Brain microvascular endothelial cell (primary cell): ENCODE data around the gene GALNT18.
A peak's percentile ranks its signal among the peaks of the same experiment; 100 is the strongest.

ENCODE experiments used
- DNase-seq: peaks from one replicate; pipeline ENCODE4 v3.0.0-alpha.2; 2020
- H3K27ac ChIP-seq: fragments of 250-450 bp; sonication (Bioruptor Pico); 2 replicates; pipeline ENCODE4 v1.5.1; 2020; ENCODE audit warnings: mild to moderate bottlenecking, moderate library complexity
- H3K27me3 ChIP-seq: fragments of 250-450 bp; sonication (Bioruptor Pico); replicated peaks from 2 replicates; pipeline ENCODE4 v1.5.1; 2020; ENCODE audit warnings: mild to moderate bottlenecking
- H3K36me3 ChIP-seq: fragments of 250-450 bp; sonication (Bioruptor Pico); replicated peaks from 2 replicates; pipeline ENCODE4 v1.5.1; 2020; ENCODE audit warnings: mild to moderate bottlenecking
- H3K4me3 ChIP-seq: 2 replicates; pipeline ENCODE4 v1.5.1; 2011; ENCODE audit warnings: low read depth, mild to moderate bottlenecking, control low read depth, low read length, moderate library complexity
- in situ Hi-C: cut with HindIII; loops from 2 replicates; pipeline ENCODE4 v1.10.0; 2017; ENCODE audit warnings: low sequenced_read_pairs, low pct_ligation_motif_present
- TF ChIP-seq, protein P1 (sequence below): IDR thresholded peaks from 2 replicates; pipeline ENCODE4 v1.5.1; 2011; ENCODE audit warnings: low read depth, mild to moderate bottlenecking, moderate library complexity, low read length, control low read depth, inconsistent platforms; ENCODE audit errors: missing control alignments

The GALNT18 gene

DNA sequence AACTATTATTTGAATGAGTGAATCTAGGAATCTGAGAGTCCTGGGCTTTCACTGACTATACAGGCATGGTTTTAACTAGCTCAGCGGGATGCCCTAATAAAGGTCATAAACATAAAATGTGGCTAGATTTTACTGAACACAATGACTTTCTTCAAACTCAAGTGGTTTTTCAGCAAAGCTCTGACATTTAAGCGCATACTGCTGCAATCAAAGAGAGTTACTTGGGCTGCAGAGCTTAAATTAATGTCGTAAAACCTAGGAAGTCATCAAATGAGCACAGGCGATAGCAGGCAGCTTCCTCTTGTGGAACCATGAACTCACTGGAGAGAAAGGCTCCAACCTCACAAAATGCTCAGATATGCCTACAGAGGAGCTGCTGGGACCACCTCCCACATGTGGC lies 275.5 kb downstream of the GALNT18 start:
- Histone ChIP-seq H3K36me3 (no peaks in the 10 kb centered on the region), H3K27me3 (no peaks in the 10 kb centered on the region), H3K27ac (no peak overlapping the region), H3K4me3 (no peak overlapping the region)
- in situ Hi-C loops = no loop called here
- TF ChIP-seq, protein P1, sequence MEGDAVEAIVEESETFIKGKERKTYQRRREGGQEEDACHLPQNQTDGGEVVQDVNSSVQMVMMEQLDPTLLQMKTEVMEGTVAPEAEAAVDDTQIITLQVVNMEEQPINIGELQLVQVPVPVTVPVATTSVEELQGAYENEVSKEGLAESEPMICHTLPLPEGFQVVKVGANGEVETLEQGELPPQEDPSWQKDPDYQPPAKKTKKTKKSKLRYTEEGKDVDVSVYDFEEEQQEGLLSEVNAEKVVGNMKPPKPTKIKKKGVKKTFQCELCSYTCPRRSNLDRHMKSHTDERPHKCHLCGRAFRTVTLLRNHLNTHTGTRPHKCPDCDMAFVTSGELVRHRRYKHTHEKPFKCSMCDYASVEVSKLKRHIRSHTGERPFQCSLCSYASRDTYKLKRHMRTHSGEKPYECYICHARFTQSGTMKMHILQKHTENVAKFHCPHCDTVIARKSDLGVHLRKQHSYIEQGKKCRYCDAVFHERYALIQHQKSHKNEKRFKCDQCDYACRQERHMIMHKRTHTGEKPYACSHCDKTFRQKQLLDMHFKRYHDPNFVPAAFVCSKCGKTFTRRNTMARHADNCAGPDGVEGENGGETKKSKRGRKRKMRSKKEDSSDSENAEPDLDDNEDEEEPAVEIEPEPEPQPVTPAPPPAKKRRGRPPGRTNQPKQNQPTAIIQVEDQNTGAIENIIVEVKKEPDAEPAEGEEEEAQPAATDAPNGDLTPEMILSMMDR = no peak
- DNase-seq = no peak

DNA sequence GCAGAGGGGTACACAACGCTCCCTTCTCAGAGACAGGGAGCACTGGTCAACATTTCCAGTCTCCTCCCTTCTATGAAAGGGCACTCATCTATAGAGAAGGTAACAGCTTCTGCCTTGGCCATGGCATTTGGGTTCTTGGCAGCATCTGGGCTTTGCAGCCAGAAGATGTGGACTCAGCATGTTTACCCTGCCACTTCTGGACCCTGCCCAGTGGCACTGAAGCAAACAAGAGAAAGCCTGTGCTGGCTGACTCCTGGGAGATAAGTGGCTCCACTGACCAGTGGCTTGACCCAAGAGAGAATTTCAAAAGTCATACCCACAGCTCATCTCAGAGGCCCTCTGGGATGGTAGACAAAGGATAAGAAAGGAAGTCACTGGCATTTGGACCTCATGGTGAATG lies 276.7 kb downstream of the GALNT18 start:
- Histone ChIP-seq H3K4me3 (no peak overlapping the region), H3K27me3 (no peaks in the 10 kb centered on the region), H3K27ac (no peak overlapping the region), H3K36me3 (no peaks in the 10 kb centered on the region)
- in situ Hi-C loops = no loop called here
- TF ChIP-seq, protein P1 = no peak
- DNase-seq = no peak

DNA sequence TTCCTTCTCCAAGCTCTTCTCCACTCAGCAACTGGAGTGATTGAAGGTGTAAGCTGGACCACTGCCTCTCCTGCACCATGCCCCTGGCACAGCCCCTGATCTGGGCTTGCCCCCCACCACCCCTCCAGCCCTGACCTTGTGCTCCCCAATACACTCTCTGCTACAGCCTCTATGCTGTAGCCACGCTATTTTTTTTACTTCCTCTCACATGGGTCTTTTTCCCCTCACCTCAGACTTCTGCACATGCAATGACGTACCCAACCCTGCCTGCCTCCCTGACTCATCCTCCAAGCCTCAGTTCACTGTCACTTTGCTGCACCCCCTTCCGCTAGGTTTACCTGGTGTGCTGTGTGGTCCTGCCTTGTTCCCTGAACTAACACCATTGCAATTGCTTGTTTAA lies 277.8 kb downstream of the GALNT18 start:
- H3K36me3 ChIP-seq = no peaks in the 10 kb centered on the region
- no peak overlapping the region for H3K27ac ChIP-seq
- no peak overlapping the region for H3K4me3 ChIP-seq
- DNase-seq = no peak
- in situ Hi-C loops = no loop called here
- no peaks in the 10 kb centered on the region for H3K27me3 ChIP-seq
- TF ChIP-seq, protein P1 = no peak

DNA sequence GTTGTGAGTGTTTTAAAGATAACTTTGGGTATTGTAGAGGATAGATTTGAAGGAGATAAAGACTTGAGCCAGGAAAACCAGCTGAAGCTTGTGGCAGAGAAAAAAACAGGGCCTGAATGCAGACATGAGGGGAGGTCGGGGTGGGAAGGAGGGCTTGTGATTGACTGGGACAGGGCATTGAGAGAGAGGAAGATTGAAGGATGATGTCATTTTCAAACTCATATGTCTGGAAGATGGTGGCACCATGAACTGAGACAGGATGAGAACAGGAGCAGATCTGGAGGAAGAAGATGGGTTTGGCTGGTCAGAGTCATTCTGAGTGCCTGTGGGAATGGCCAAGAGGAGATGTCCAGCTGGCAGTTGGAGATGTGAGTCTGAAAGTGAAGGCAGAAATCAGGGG lies 283.5 kb downstream of the GALNT18 start:
- H3K27me3 ChIP-seq = peaks cover 6% of the 10 kb centered on the region
- no peak for DNase-seq
- no peak overlapping the region for H3K27ac ChIP-seq
- no peak overlapping the region for H3K4me3 ChIP-seq
- TF ChIP-seq, protein P1 = no peak
- in situ Hi-C loops = no loop called here
- H3K36me3 ChIP-seq = no peaks in the 10 kb centered on the region

DNA sequence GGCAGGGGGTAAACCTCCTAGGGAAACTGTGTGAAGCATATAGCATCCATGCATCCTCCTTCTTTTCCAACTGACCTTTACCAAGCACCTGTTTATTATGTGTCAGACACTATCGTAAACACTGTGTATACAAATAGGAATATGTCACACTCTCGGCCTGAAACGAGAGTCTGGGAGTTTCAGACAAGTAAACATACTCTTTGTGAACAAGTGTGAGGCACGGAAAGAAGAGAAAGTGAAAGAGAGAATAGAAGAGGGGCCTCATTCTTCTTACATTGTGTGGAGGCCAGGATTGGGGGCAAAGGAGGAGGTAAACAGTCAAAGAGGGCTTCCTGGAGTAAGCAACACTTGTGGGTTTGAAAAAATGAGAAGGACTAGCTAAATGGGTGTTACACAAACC lies 285.1 kb downstream of the GALNT18 start:
- Histone ChIP-seq H3K4me3 (no peak overlapping the region), H3K27me3 (peaks cover 6% of the 10 kb centered on the region), H3K36me3 (no peaks in the 10 kb centered on the region), H3K27ac (no peak overlapping the region)
- in situ Hi-C loops = no loop called here
- TF ChIP-seq, protein P1 = no peak
- no peak for DNase-seq

DNA sequence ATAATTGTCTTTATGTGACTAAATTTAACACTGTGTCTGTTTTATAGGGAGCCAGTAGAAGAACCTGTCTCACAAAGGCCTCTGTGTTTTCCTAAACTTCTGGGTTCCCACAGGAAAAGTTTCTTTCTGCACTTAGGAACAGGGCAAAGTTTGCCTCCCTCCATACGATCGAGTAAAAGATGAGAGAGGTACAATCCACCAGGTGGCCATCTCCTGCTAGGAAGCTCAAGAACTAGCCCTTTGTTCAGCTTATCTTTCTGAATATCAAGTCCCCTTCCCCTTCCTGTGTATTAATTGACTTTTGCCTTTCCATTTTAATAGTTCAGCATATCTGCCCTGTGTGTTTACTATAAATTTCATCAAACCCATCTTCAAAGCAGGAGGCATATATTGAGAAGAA lies 286.8 kb downstream of the GALNT18 start:
- in situ Hi-C loops = no loop called here
- no peaks in the 10 kb centered on the region for H3K36me3 ChIP-seq
- no peak overlapping the region for H3K4me3 ChIP-seq
- peaks cover 6% of the 10 kb centered on the region for H3K27me3 ChIP-seq
- TF ChIP-seq, protein P1 = peak; percentile 15
- H3K27ac ChIP-seq = no peak overlapping the region
- no peak for DNase-seq
